Smooth muscle cell (in vitro differentiated cells): Measurements from ENCODE around the gene MYBBP1A. TPM values are rescaled to one million over a fixed set of nuclear protein-coding genes. Genes with fewer than 3 reads are reported as not detected.
A peak's percentile ranks its signal among the peaks of the same experiment; 100 is the strongest.
"Not testable (repeated sequence)": the region's sequence is repeated elsewhere in the genome, so short reads cannot be mapped to it uniquely, and the experiment has no call there.

Experiments
- DNase-seq: peaks from one replicate; lab custom pipeline; 2025; ENCODE audit not compliant: unreplicated experiment; lab: John Stamatoyannopoulos, UW
- H2AFZ ChIP-seq: fragments of 200-600 bp; sonication (generic); 2 replicates; pipeline ENCODE4 v1.6.0; 2016; ENCODE audit warnings: antibody characterized with exemption, low read depth, mild to moderate bottlenecking
- H3F3A ChIP-seq: fragments of 200-600 bp; sonication (generic); 2 replicates; pipeline ENCODE4 v1.6.0; 2017; ENCODE audit warnings: antibody characterized with exemption, low read depth
- H3K27ac ChIP-seq: fragments of 200-600 bp; sonication (generic); 2 replicates; pipeline ENCODE4 v1.5.1; 2016; ENCODE audit warnings: low read depth, mild to moderate bottlenecking
- H3K27me3 ChIP-seq: fragments of 200-600 bp; sonication (generic); 2 replicates; pipeline ENCODE4 v1.6.1; 2016; ENCODE audit warnings: low read depth, mild to moderate bottlenecking
- H3K36me3 ChIP-seq: fragments of 200-600 bp; sonication (generic); 2 replicates; pipeline ENCODE4 v1.5.1; 2016; ENCODE audit warnings: low read depth
- H3K4me1 ChIP-seq: fragments of 200-600 bp; sonication (generic); 2 replicates; pipeline ENCODE4 v1.5.1; 2016; ENCODE audit warnings: low read depth
- H3K4me2 ChIP-seq: fragments of 200-600 bp; sonication (generic); 2 replicates; pipeline ENCODE4 v1.6.0; 2016; ENCODE audit warnings: mild to moderate bottlenecking
- H3K4me3 ChIP-seq: fragments of 200-600 bp; sonication (generic); 2 replicates; pipeline ENCODE4 v1.5.1; 2016; ENCODE audit warnings: mild to moderate bottlenecking
- H3K79me2 ChIP-seq: fragments of 200-600 bp; sonication (generic); 2 replicates; pipeline ENCODE4 v1.6.0; 2016; ENCODE audit warnings: low read depth, mild to moderate bottlenecking
- H3K9ac ChIP-seq: fragments of 200-600 bp; sonication (generic); 2 replicates; pipeline ENCODE4 v1.6.0; 2016; ENCODE audit warnings: low read depth
- H3K9me3 ChIP-seq: fragments of 200-600 bp; sonication (generic); replicated peaks from 2 replicates; pipeline ENCODE4 v1.5.1; 2016; ENCODE audit warnings: low read depth
- H4K20me1 ChIP-seq: fragments of 200-600 bp; sonication (generic); 2 replicates; pipeline ENCODE4 v1.6.0; 2016; ENCODE audit warnings: low read depth
- WGBS: methylation state at CpG from one replicate; pipeline ENCODE4 v1.1.7; 2016; ENCODE audit warnings: low lambda C conversion rate; 5-methylcytosine and 5-hydroxymethylcytosine counted together
- polyA plus RNA-seq: library from polyadenylated mRNA; unstranded; fragments of >200 nt; fragmentation: Nextera tagmentation; extraction: Ambion mirVana; gene quantifications from 2 replicates; pipeline ENCODE4 v1.2.1, GENCODE V29; 2016
- total RNA-seq: library from RNA; depleted of rRNA; stranded (reverse); fragments of >200 nt; gene quantifications from 2 replicates; pipeline ENCODE4 v1.2.3, GENCODE V29; 2014
- TF ChIP-seq, protein P1 (sequence below): fragments of 200-600 bp; sonication (generic); IDR thresholded peaks from 2 replicates; pipeline ENCODE4 v1.5.1; 2017; ENCODE audit warnings: borderline replicate concordance, mild to moderate bottlenecking, antibody characterized with exemption; ENCODE audit not compliant: insufficient read depth, poor library complexity, severe bottlenecking

Gene MYBBP1A
- total and polyA plus RNA-seq, 2 experiments from 2014 or later, result 18.1 to 33.5 TPM

DNA sequence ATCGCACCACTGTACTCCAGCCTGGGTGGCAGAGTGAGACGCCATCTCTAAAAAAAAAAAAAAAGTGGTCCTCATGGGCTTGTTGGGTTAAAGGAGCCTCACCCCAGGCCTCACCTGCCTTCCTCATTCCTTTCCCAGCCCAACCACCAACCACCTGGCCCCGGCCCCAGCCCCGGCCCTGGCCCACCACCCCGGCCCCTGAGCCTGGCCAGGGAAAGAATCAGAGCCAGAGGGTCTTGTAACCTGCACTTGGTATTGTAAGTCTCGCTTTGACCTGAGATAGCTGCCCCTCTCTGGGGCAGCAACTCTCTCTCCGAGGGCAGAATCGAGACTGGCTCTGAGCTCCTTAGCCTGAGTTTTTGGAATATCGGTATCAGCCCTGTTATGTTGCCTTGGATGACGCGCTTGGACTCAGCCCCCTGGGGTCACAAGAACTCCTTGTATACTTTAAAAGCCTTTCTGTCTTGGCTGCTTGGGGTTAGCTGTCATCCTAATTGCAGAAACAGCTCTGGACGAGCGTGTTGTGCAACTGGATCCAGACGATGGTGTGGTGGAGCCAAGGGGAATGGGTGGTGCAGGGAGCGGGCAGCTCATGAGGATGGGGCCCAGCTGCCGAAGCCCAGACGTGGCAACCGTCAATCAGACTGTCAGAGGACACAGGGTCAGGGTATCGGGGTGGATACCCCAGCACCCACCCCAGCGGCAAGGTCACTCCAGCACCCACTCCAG, 43.8 kb upstream of the MYBBP1A start:
- peaks cover 14% of the 10 kb centered on the region for H3F3A ChIP-seq
- no peak for DNase-seq
- no peak overlapping the region for H3K9ac ChIP-seq
- H2AFZ ChIP-seq, result no peak overlapping the region
- TF ChIP-seq, protein P1, sequence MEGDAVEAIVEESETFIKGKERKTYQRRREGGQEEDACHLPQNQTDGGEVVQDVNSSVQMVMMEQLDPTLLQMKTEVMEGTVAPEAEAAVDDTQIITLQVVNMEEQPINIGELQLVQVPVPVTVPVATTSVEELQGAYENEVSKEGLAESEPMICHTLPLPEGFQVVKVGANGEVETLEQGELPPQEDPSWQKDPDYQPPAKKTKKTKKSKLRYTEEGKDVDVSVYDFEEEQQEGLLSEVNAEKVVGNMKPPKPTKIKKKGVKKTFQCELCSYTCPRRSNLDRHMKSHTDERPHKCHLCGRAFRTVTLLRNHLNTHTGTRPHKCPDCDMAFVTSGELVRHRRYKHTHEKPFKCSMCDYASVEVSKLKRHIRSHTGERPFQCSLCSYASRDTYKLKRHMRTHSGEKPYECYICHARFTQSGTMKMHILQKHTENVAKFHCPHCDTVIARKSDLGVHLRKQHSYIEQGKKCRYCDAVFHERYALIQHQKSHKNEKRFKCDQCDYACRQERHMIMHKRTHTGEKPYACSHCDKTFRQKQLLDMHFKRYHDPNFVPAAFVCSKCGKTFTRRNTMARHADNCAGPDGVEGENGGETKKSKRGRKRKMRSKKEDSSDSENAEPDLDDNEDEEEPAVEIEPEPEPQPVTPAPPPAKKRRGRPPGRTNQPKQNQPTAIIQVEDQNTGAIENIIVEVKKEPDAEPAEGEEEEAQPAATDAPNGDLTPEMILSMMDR, result no peak
- H3K27me3 ChIP-seq, result no peaks in the 10 kb centered on the region
- no peaks in the 10 kb centered on the region for H3K9me3 ChIP-seq
- no peak overlapping the region for H3K4me3 ChIP-seq
- H3K4me2 ChIP-seq, result peak overlapping the region; percentile 36
- no peaks in the 10 kb centered on the region for H4K20me1 ChIP-seq
- no peaks in the 10 kb centered on the region for H3K79me2 ChIP-seq
- WGBS, result 24% methylated on average over 19 of the region's 20 CpGs
- H3K36me3 ChIP-seq, result no peaks in the 10 kb centered on the region
- peaks cover 30% of the 10 kb centered on the region for H3K4me1 ChIP-seq
- H3K27ac ChIP-seq, result peak overlapping the region; percentile 1

DNA sequence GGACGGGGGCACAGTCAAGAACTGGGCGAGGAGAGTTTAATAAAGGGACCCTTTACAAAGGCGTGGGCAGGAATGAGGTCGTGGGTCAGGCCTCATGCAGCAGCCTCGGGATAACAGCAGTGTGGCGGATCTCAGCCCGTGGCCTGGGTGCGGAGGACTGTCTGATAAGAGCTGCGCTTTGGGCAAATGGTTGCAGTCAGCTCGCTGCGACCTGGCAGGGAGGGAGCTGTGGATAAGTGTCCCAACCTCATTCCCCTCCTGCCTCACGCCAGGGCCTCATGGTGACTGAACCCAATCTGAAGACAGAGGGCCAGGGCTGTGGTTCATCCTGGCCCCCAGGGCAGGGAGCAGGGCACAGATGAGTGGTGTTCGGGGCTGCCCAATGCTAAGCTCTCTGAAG, 42.8 kb upstream of the MYBBP1A start:
- H4K20me1 ChIP-seq, result no peaks in the 10 kb centered on the region
- no peaks in the 10 kb centered on the region for H3K27me3 ChIP-seq
- peaks cover 30% of the 10 kb centered on the region for H3K4me1 ChIP-seq
- H3K27ac ChIP-seq, result no peak overlapping the region
- peaks cover 14% of the 10 kb centered on the region for H3F3A ChIP-seq
- no peaks in the 10 kb centered on the region for H3K36me3 ChIP-seq
- H2AFZ ChIP-seq, result no peak overlapping the region
- H3K4me2 ChIP-seq, result peak overlapping the region; percentile 36
- WGBS, result 55% methylated on average over 13 of the region's 13 CpGs
- TF ChIP-seq, protein P1, result no peak
- no peak overlapping the region for H3K4me3 ChIP-seq
- no peaks in the 10 kb centered on the region for H3K79me2 ChIP-seq
- H3K9ac ChIP-seq, result no peak overlapping the region
- H3K9me3 ChIP-seq, result no peaks in the 10 kb centered on the region
- DNase-seq, result no peak

DNA sequence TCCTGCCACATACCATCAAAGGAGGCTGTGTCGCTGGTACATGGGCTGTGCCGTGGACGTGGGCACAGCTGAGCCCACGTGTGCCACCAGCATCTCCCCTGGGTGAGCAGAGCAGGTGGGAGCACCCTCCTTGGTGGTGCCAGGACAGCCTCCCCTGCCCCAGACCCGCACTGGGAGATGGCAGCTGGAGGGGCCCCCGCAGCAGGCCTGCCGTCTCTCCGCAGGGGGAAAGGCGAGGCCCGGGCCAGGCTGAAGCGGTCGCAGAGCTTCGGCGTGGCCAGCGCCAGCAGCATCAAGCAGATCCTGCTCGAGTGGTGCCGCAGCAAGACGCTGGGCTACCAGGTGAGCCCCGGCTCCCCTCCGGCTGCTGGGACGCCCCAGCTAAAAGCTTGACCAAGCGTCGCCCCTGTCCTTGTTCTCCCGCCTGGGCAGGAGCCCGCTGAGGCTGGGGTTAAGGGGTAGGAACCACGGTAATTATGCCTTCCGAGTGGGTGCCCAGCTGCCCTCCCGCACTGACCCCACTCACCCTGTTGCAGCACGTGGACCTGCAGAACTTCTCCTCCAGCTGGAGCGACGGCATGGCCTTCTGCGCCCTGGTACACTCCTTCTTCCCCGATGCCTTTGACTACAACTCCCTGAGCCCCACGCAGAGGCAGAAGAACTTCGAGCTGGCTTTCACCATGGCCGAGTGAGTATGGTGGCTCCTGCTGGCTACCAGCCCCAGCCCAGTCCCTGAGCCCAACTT, 41.6 kb upstream of the MYBBP1A start:
- no peaks in the 10 kb centered on the region for H4K20me1 ChIP-seq
- H3K4me3 ChIP-seq, result no peak overlapping the region
- peaks cover 30% of the 10 kb centered on the region for H3K4me1 ChIP-seq
- H3K4me2 ChIP-seq, result no peak overlapping the region
- no peaks in the 10 kb centered on the region for H3K9me3 ChIP-seq
- H2AFZ ChIP-seq, result no peak overlapping the region
- no peak overlapping the region for H3K27ac ChIP-seq
- H3K79me2 ChIP-seq, result peaks cover 7% of the 10 kb centered on the region
- TF ChIP-seq, protein P1, result no peak
- no peak overlapping the region for H3K9ac ChIP-seq
- peaks cover 14% of the 10 kb centered on the region for H3F3A ChIP-seq
- H3K36me3 ChIP-seq, result no peaks in the 10 kb centered on the region
- DNase-seq, result no peak
- 98% methylated on average over 33 of the region's 36 CpGs for WGBS
- no peaks in the 10 kb centered on the region for H3K27me3 ChIP-seq

DNA sequence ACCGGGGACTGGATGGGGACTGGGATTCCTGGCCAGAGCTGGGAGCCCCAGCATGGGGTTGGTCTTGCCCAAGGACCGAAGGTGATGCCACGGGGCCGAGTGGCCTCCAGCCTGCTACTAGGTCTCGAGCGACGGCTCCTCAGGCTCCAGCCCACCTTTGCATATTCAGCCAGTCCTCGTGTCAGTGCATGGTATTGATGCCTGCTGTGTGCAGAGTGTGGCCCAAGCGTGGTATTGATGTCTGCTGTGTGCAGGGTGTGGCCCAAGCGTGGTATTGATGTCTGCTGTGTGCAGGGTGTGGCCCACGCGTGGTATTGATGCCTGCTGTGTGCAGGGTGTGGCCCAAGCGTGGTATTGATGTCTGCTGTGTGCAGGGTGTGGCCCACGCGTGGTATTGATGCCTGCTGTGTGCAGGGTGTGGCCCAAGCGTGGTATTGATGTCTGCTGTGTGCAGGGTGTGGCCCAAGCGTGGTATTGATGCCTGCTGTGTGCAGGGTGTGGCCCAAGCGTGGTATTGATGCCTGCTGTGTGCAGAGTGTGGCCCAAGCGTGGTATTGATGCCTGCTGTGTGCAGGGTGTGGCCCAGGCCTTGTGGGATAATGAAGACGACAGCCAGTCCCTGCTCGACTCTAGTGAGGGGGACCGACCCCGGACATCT, 40.6 kb upstream of the MYBBP1A start:
- not testable (repeated sequence) for H3K4me2 ChIP-seq, H4K20me1 ChIP-seq, H3K9me3 ChIP-seq, H3K36me3 ChIP-seq, H3K27ac ChIP-seq, H3F3A ChIP-seq, DNase-seq, H3K4me3 ChIP-seq, H3K9ac ChIP-seq, H3K27me3 ChIP-seq, H2AFZ ChIP-seq
- WGBS, result 96% methylated on average over 23 of the region's 23 CpGs
- H3K79me2 ChIP-seq, result peaks cover 11% of the 10 kb centered on the region
- peaks cover 30% of the 10 kb centered on the region for H3K4me1 ChIP-seq
